Calu3 (cell line): ENCODE results near the gene AARS2. TPM values are rescaled to one million over a fixed set of nuclear protein-coding genes. Genes with fewer than 3 reads are reported as not detected.

Experiments used
- BruUV-seq: library from RNA; stranded (reverse); fragments of 400-500 nt; replicated peaks from 2 replicates; lab custom pipeline; 2021; lab: Mats Ljungman, UMichigan
- CTCF ChIA-PET: fragments of 300-600 bp; sonication (Branson Sonifier 250); formaldehyde crosslinking; loops from one replicate; lab custom pipeline; 2022; ENCODE audit warnings: antibody characterized with exemption; lab: Charles Lee
- DNase-seq: peaks from one replicate; pipeline ENCODE4 v3.0.0; 2022
- H3K27ac Mint-ChIP-seq: one replicate; pipeline ENCODE4 v1.8.0; 2022; ENCODE audit warnings: mixed read lengths; ENCODE audit not compliant: unreplicated experiment
- H3K27me3 Mint-ChIP-seq: one replicate; pipeline ENCODE4 v1.8.0; 2022; ENCODE audit warnings: mixed read lengths; ENCODE audit not compliant: unreplicated experiment
- H3K36me3 Mint-ChIP-seq: one replicate; pipeline ENCODE4 v1.8.0; 2022; ENCODE audit warnings: mild to moderate bottlenecking, moderate library complexity, mixed read lengths; ENCODE audit not compliant: insufficient read depth, unreplicated experiment
- H3K4me1 Mint-ChIP-seq: one replicate; pipeline ENCODE4 v1.8.0; 2022; ENCODE audit warnings: mild to moderate bottlenecking, low read depth, mixed read lengths; ENCODE audit not compliant: unreplicated experiment
- H3K4me3 Mint-ChIP-seq: one replicate; pipeline ENCODE4 v1.8.0; 2022; ENCODE audit warnings: mild to moderate bottlenecking, low read depth, moderate library complexity, mixed read lengths; ENCODE audit not compliant: unreplicated experiment
- H3K9me3 Mint-ChIP-seq: one replicate; pipeline ENCODE4 v1.8.0; 2022; ENCODE audit warnings: low read depth, mixed read lengths; ENCODE audit not compliant: unreplicated experiment
- CTCF ChIP-seq: fragments of 200-600 bp; IDR thresholded peaks from one replicate; pipeline ENCODE4 v1.8.0; 2022; ENCODE audit warnings: antibody characterized with exemption; ENCODE audit not compliant: unreplicated experiment
- intact Hi-C: fragments of 100-400 bp; cut with micrococcal nuclease; formaldehyde crosslinking; loops from one replicate; pipeline ENCODE4 v1.10.0; 2022; ENCODE audit not compliant: unreplicated experiment
- total RNA-seq: library from RNA; stranded (reverse); gene quantifications from 2 replicates; pipeline ENCODE4 v1.2.3, GENCODE V29; 2022

AARS2 gene
- total RNA-seq, 1 experiment from 2014 or later, result 37.5 TPM

GRCh38 chr6:44286285-44286565 lies 26.9 kb downstream of the AARS2 start:
- Mint-ChIP-seq H3K4me3 (no peak overlapping the region), H3K4me1 (no peaks in the 10 kb centered on the region), H3K9me3 (no peaks in the 10 kb centered on the region), H3K27me3 (peaks cover 94% of the 10 kb centered on the region), H3K27ac (no peak overlapping the region), H3K36me3 (no peaks in the 10 kb centered on the region)
- DNase-seq, result no peak
- intact Hi-C loops, result no loop called here
- no TSS peak for BruUV-seq
- no peak for TF ChIP-seq CTCF
- CTCF ChIA-PET, result no interaction called here

GRCh38 chr6:44285552-44286284 lies 27.4 kb downstream of the AARS2 start:
- no peaks in the 10 kb centered on the region for H3K9me3 Mint-ChIP-seq
- peaks cover 94% of the 10 kb centered on the region for H3K27me3 Mint-ChIP-seq
- no TSS peak for BruUV-seq
- H3K4me3 Mint-ChIP-seq, result no peak overlapping the region
- intact Hi-C loops, result no loop called here
- H3K4me1 Mint-ChIP-seq, result no peaks in the 10 kb centered on the region
- DNase-seq, result no peak
- CTCF ChIA-PET, result interaction anchor here (2.2 kb wide), 1 partner anchor 18 kb away, joined by 8 read pairs; no protein-coding TSS in a partner anchor
- H3K27ac Mint-ChIP-seq, result no peak overlapping the region
- no peak for TF ChIP-seq CTCF
- no peaks in the 10 kb centered on the region for H3K36me3 Mint-ChIP-seq

- Mint-ChIP-seq H3K4me3 (no peak overlapping the region), H3K36me3 (no peaks in the 10 kb centered on the region), H3K27me3 (peaks cover 94% of the 10 kb centered on the region), H3K27ac (no peak overlapping the region), H3K4me1 (no peaks in the 10 kb centered on the region), H3K9me3 (no peaks in the 10 kb centered on the region)
- intact Hi-C loops, result no loop called here
- no TSS peak for BruUV-seq
- CTCF ChIA-PET, result interaction anchor here (2.2 kb wide), 1 partner anchor 17 kb away, joined by 8 read pairs; no protein-coding TSS in a partner anchor
- no peak for DNase-seq
- TF ChIP-seq CTCF, result no peak
Measured at GRCh38 chr6:44284867-44285266, 28.3 kb downstream of the AARS2 start.

- Mint-ChIP-seq H3K27me3 (peaks cover 94% of the 10 kb centered on the region), H3K4me3 (no peak overlapping the region), H3K27ac (no peak overlapping the region), H3K4me1 (no peaks in the 10 kb centered on the region), H3K9me3 (no peaks in the 10 kb centered on the region), H3K36me3 (no peaks in the 10 kb centered on the region)
- no peak for DNase-seq
- BruUV-seq, result no TSS peak
- no peak for TF ChIP-seq CTCF
- intact Hi-C loops, result no loop called here
- CTCF ChIA-PET, result interaction anchor here (2.2 kb wide), 1 partner anchor 16 kb away, joined by 8 read pairs; no protein-coding TSS in a partner anchor
Measured at GRCh38 chr6:44284121-44284520, 29.0 kb downstream of the AARS2 start.
